GM18861 (cell line): ENCODE results near the gene ZNF207.
"Not testable (repeated sequence)": the region's sequence is repeated elsewhere in the genome, so short reads cannot be mapped to it uniquely, and the experiment has no call there.

Source experiments
- ATAC-seq: cut with Tn5 transposase; IDR thresholded peaks from one replicate; pipeline ENCODE4 v1.9.1; 2021; ENCODE audit not compliant: unreplicated experiment

Gene ZNF207

DNA sequence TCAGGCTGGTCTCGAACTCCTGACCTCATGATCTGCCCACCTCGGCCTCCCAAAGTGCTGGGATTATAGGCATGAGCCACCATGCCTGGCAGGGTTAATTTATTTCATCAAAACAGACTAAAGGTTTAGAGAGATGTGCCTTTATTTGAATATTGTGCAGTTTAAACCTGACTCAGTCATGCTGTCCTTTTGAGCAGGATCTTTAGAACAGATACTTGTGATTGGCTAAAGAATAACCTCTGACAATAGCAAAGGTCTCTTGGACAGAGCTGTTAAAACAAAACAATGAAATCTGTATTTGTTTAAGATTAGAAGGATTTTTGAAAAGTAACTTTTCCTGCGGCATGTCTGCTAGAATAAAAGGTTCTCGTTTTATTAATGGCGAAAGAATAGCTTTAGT, 36.0 kb downstream of the ZNF207 start:
- ATAC-seq: no peak

DNA sequence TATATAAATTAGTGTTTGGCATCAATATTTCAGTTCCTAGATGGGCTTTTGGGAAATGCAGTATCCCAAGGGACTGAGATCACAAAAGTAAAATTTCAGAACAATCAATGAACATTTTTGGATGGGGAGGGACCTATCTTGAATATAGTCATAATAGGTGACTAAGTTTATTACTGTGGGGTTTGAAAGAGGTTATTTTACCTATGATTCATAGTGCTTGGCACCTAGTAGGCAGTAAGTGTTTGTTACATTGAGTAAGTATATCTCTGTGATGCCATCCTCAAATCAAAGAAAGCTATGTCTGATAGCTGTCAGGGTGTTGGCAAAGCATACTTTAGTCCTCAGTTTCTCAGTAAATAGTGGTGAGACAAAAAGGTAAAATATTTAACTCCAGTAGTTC, 36.9 kb downstream of the ZNF207 start:
- ATAC-seq: no peak

GRCh38 chr17:32388128-32388527, 38.2 kb downstream of the ZNF207 start:
- not testable (repeated sequence) for ATAC-seq

DNA sequence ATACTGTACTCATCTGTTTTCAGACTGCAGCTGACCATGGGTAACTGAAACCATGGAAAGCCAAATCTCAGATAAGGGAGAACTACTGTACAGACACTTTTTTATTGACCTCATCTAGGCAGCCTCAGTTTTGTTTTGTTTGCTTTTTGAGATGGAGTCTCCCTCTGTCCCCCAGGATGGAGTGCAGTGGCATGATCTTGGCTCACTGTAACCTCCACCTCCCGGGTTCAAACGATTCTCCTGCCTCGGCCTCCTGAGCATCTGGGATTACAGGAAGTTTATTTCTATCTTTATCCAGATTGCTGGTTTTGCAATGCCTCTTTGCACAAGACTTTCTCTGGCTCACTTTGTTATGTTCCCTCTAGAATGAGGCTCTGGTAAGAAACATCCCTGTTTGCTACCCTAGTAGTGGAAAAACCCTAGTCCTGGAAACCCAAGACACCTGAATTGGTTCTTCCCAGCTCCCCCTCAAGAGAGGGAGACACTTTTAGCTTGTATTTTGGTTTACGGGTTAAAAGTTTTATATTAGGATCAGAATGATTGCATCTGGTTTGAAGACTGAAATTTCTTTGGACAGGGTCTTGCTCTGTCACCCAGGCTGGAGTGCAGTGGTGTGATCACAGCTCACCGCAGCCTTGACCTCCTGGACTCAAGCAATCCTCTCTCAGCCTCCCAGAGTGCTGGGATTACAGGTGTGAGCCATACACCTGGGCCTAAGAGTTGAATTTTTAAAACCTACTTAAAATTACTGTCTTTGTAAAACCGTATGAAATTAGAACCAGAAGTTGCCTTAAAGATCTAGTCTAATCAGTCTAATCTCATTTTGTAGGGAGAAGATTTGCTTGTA, 38.9 kb downstream of the ZNF207 start:
- no peak for ATAC-seq

GRCh38 chr17:32393904-32394303, 43.9 kb downstream of the ZNF207 start:
- no peak for ATAC-seq

GRCh38 chr17:32396343-32396742, 46.4 kb downstream of the ZNF207 start:
- ATAC-seq: no peak

DNA sequence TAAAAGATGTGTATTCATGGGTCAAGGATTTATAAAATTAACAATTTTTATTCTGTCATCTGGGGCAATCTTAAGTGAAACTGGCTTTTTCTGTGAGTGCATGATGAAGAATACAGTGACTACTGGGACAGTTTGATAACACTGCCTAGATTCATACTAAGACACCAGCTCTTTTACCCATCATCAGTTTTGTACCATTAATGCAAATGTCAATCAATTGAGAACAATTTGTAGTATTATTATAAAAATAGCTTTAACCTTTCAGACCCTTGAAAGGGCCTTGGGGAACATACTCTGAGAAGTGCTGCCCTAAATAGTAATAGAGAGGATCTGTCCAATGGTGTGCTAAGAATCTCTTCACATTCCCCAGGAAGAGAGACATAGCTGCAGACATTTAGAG, 49.0 kb downstream of the ZNF207 start:
- no peak for ATAC-seq

DNA sequence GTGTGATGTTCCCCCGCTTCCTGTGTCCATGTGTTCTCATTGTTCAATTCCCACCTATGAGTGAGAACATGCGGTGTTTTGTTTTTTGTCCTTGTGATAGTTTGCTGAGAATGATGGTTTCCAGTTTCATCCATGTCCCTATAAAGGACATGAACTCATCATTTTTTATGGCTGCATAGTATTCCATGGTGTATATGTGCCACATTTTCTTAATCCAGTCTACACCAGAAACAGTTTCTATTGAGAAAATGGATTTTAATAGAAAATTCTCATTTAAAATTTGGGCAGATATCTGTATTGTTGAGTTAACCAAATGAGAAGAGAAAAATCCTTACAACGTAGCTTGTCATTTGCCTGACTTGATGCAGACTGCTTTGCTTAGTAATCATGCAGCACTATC, 60.1 kb downstream of the ZNF207 start:
- not testable (repeated sequence) for ATAC-seq

DNA sequence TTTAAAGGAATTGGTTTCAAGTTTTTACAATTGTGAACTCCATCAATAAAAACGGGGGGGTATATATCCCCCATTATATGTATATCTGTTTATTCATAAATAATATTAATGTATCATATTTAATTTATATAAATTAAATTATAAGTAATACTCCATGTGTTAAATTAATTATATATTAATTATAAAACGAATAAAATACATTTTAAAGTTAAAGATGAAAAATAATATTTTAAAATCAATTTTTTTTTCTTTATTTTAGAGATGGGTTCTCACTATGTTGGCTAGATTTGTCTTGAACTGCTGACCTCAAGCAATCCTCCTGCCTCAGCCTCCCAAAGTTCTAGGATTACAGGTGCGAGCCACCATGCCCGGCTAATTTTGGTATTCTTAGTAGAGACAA, 76.9 kb downstream of the ZNF207 start:
- ATAC-seq: no peak

GRCh38 chr17:32429598-32429997, 79.6 kb downstream of the ZNF207 start:
- ATAC-seq: no peak
